ENCODE results near the gene MYCBP2. TPM values are rescaled to one million over a fixed set of nuclear protein-coding genes. Genes with fewer than 3 reads are reported as not detected.

The MYCBP2 gene
- total and polyA plus RNA-seq, 2 donors (not counting 1 experiment from before 2014, with no cell fraction given) = 32.5 to 95.9 TPM

GRCh38 chr13:77353995-77354394, 27.1 kb upstream of the MYCBP2 start:
- Histone ChIP-seq H3K27me3 (ENCODE audit: control insufficient read depth, insufficient read depth, low read length) (no peaks in the 10 kb centered on the region), H3K4me3 (replicated peaks in 1 of 4; ENCODE audit: control extremely low read depth in 1 of 4, insufficient read depth in 1 of 4, low read depth in 3 of 4, low read length in 4 of 4) (no peak overlapping the region), H4K20me1 (ENCODE audit: control insufficient read depth, extremely low read depth, insufficient read depth, low read length) (no peaks in the 10 kb centered on the region), H3K36me3 (ENCODE audit: control insufficient read depth, insufficient read depth, low read length) (no peaks in the 10 kb centered on the region), H3K27ac (ENCODE audit: insufficient read depth, low read length) (no peak overlapping the region), H2AFZ (ENCODE audit: low read length) (no peak overlapping the region), H3K9me3 (ENCODE audit: control insufficient read depth, insufficient read depth, low read depth, low read length) (no peaks in the 10 kb centered on the region), H3K4me2 (ENCODE audit: extremely low read depth, insufficient read depth, low read length) (no peak overlapping the region), H3K4me1 (ENCODE audit: control insufficient read depth, extremely low read depth, insufficient read depth, low read length) (no peaks in the 10 kb centered on the region), H3K79me2 (ENCODE audit: control insufficient read depth, insufficient read depth, low read length) (no peaks in the 10 kb centered on the region), H3K9ac (ENCODE audit: insufficient read depth, low read length) (no peak overlapping the region)
- no peak for TF ChIP-seq CTCF (conservative IDR thresholded peaks at IDR 0.05 in 1 of 2, IDR thresholded peaks at IDR 0.05 in 1 of 2; ENCODE audit: low read depth in 1 of 2, low read length in 2 of 2)
- no peak for TF ChIP-seq EZH2 (IDR thresholded peaks at IDR 0.05; ENCODE audit: low read length, missing control alignments)
- no peak for DNase-seq (ENCODE audit: low read depth in 2 of 2)

DNA sequence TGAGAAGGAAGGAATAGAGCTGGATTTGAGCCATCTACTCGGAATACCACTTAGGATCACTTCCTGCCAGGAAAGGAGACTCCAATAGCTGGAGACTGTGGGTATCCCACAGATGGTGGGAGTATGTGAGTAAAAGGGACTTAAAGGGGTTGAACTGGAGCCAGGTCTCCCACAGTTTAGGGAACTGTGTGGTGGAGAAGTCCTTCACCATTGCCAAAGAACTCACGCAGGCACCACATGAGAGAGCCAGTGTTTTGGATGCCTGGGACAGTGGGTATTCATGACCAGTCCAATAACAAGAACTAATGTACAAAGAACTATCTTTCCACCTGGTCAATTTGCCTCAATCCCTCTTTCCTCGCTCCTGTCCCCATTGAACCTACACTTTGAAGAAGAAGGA, 24.4 kb upstream of the MYCBP2 start:
- no peak overlapping the region for H3K9ac ChIP-seq (ENCODE audit: insufficient read depth, low read length)
- no peaks in the 10 kb centered on the region for H3K27me3 ChIP-seq (ENCODE audit: control insufficient read depth, insufficient read depth, low read length)
- H3K4me1 ChIP-seq (ENCODE audit: control insufficient read depth, extremely low read depth, insufficient read depth, low read length) = no peaks in the 10 kb centered on the region
- H4K20me1 ChIP-seq (ENCODE audit: control insufficient read depth, extremely low read depth, insufficient read depth, low read length) = no peaks in the 10 kb centered on the region
- peak in 1 of 2 donors; percentile 2 for DNase-seq (ENCODE audit: low read depth in 2 of 2)
- H2AFZ ChIP-seq (ENCODE audit: low read length) = no peak overlapping the region
- no peak overlapping the region for H3K27ac ChIP-seq (ENCODE audit: insufficient read depth, low read length)
- no peak for TF ChIP-seq CTCF (conservative IDR thresholded peaks at IDR 0.05 in 1 of 2, IDR thresholded peaks at IDR 0.05 in 1 of 2; ENCODE audit: low read depth in 1 of 2, low read length in 2 of 2)
- no peak for TF ChIP-seq EZH2 (IDR thresholded peaks at IDR 0.05; ENCODE audit: low read length, missing control alignments)
- H3K4me3 ChIP-seq (replicated peaks in 1 of 4; ENCODE audit: control extremely low read depth in 1 of 4, insufficient read depth in 1 of 4, low read depth in 3 of 4, low read length in 4 of 4) = no peak overlapping the region
- H3K4me2 ChIP-seq (ENCODE audit: extremely low read depth, insufficient read depth, low read length) = no peak overlapping the region
- no peaks in the 10 kb centered on the region for H3K36me3 ChIP-seq (ENCODE audit: control insufficient read depth, insufficient read depth, low read length)
- H3K79me2 ChIP-seq (ENCODE audit: control insufficient read depth, insufficient read depth, low read length) = no peaks in the 10 kb centered on the region
- H3K9me3 ChIP-seq (ENCODE audit: control insufficient read depth, insufficient read depth, low read depth, low read length) = no peaks in the 10 kb centered on the region

DNA sequence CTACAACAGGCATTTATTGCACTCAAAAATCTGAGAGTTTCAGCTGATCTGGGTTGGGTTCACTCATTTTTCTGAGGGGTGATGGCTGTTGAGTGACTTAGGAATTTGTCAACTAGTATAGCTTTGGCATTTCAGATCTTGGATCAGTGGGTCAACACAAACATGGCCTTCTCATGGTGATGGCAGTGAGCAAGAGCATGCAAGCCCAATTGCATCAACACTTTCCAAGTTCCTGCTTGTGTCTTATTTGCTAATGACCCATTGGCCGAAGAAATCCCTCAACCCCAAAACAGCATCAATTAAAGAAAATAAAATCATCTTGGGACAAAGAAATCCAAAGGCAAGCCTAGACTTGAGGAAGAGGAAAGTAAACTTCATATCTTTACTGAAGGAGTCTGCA, 23.9 kb upstream of the MYCBP2 start:
- Histone ChIP-seq H3K9ac (ENCODE audit: insufficient read depth, low read length) (no peak overlapping the region), H4K20me1 (ENCODE audit: control insufficient read depth, extremely low read depth, insufficient read depth, low read length) (no peaks in the 10 kb centered on the region), H3K9me3 (ENCODE audit: control insufficient read depth, insufficient read depth, low read depth, low read length) (no peaks in the 10 kb centered on the region), H3K27me3 (ENCODE audit: control insufficient read depth, insufficient read depth, low read length) (no peaks in the 10 kb centered on the region), H3K36me3 (ENCODE audit: control insufficient read depth, insufficient read depth, low read length) (no peaks in the 10 kb centered on the region), H3K4me1 (ENCODE audit: control insufficient read depth, extremely low read depth, insufficient read depth, low read length) (no peaks in the 10 kb centered on the region), H2AFZ (ENCODE audit: low read length) (no peak overlapping the region), H3K4me2 (ENCODE audit: extremely low read depth, insufficient read depth, low read length) (no peak overlapping the region), H3K79me2 (ENCODE audit: control insufficient read depth, insufficient read depth, low read length) (no peaks in the 10 kb centered on the region), H3K27ac (ENCODE audit: insufficient read depth, low read length) (no peak overlapping the region), H3K4me3 (replicated peaks in 1 of 4; ENCODE audit: control extremely low read depth in 1 of 4, insufficient read depth in 1 of 4, low read depth in 3 of 4, low read length in 4 of 4) (no peak overlapping the region)
- no peak for DNase-seq (ENCODE audit: low read depth in 2 of 2)
- TF ChIP-seq CTCF (conservative IDR thresholded peaks at IDR 0.05 in 1 of 2, IDR thresholded peaks at IDR 0.05 in 1 of 2; ENCODE audit: low read depth in 1 of 2, low read length in 2 of 2) (no peak), EZH2 (IDR thresholded peaks at IDR 0.05; ENCODE audit: low read length, missing control alignments) (no peak)

Data from fibroblast of lung (primary cell).